SK-N-SH (cell line): ENCODE measurements around the gene TMEM254. TPM values are rescaled to one million over a fixed set of nuclear protein-coding genes. Genes with fewer than 3 reads are reported as not detected.

ENCODE experiments used
- CTCF ChIA-PET: fragments of 300-600, 350-600 bp; formaldehyde crosslinking; extraction: SDS; loops from one replicate; lab custom pipeline; 2021; lab: Yijun Ruan, JAX
- POLR2A ChIA-PET: fragments of 350-600 bp; sonication (Branson Sonifier 250); formaldehyde crosslinking; extraction: SDS; loops from one replicate; lab custom pipeline; 2020; ENCODE audit warnings: antibody characterized with exemption, inconsistent platforms; lab: Yijun Ruan, JAX
- DNase-seq: peaks from one replicate; pipeline ENCODE4 v3.0.0; 2012
- H2AFZ ChIP-seq: fragments of 200-600 bp; sonication (generic); 2 replicates; pipeline ENCODE4 v1.8.1; 2016; ENCODE audit warnings: antibody characterized with exemption, mild to moderate bottlenecking, low read depth
- H3F3A ChIP-seq: fragments of 200-600 bp; sonication (generic); replicated peaks from 2 replicates; pipeline ENCODE3; 2016; ENCODE audit warnings: antibody characterized with exemption, mild to moderate bottlenecking; ENCODE audit not compliant: insufficient read depth
- H3K27ac ChIP-seq, 2 experiments: fragments of 200-500 bp in 1 of 2; fragments of 200-600 bp in 1 of 2; sonication (Bioruptor generic) in 1 of 2; sonication (generic), shearing (Covaris generic) in 1 of 2; 2 replicates each; pipeline versions ENCODE4 v1.5.1 to v1.6.1; 2014 to 2016; ENCODE audit warnings: low read depth in 2 of 2, inconsistent platforms in 1 of 2, low read length in 1 of 2, mild to moderate bottlenecking in 1 of 2, mixed read lengths in 1 of 2
- H3K27me3 ChIP-seq: fragments of 200-600 bp; sonication (generic), shearing (Covaris generic); 2 replicates; pipeline ENCODE4 v1.6.1; 2016; ENCODE audit warnings: mixed run types; ENCODE audit not compliant: insufficient read depth
- H3K36me3 ChIP-seq, 2 experiments: fragments of 200-500 bp in 1 of 2; fragments of 200-600 bp in 1 of 2; sonication (Bioruptor generic) in 1 of 2; sonication (generic) in 1 of 2; replicated peaks in 1 of 2; 2 replicates each; pipeline versions ENCODE3 to v1.5.1; 2014 to 2016; ENCODE audit warnings: low read length in 1 of 2, mild to moderate bottlenecking in 1 of 2; ENCODE audit not compliant: insufficient read depth in 2 of 2, control insufficient read depth in 1 of 2
- H3K4me1 ChIP-seq, 2 experiments: fragments of 200-500 bp in 1 of 2; fragments of 200-600 bp in 1 of 2; sonication (Bioruptor generic) in 1 of 2; sonication (generic), shearing (Covaris generic) in 1 of 2; 2 replicates each; pipeline versions ENCODE4 v1.5.1 to v1.6.1; 2014 to 2016; ENCODE audit warnings: low read depth in 1 of 2, low read length in 1 of 2, mixed run types in 1 of 2; ENCODE audit not compliant: insufficient read depth in 2 of 2, control insufficient read depth in 1 of 2
- H3K4me2 ChIP-seq: fragments of 200-600 bp; sonication (generic), shearing (Covaris generic); 2 replicates; pipeline ENCODE4 v1.6.1; 2017; ENCODE audit warnings: mixed run types
- H3K4me3 ChIP-seq, 2 experiments: fragments of 200-500 bp in 1 of 2; fragments of 200-600 bp in 1 of 2; sonication (Bioruptor generic) in 1 of 2; sonication (generic), shearing (Covaris generic) in 1 of 2; 2 replicates each; pipeline versions ENCODE4 v1.5.1 to v1.8.1; 2014 to 2016; ENCODE audit warnings: low read depth in 2 of 2, inconsistent platforms in 1 of 2, low read length in 1 of 2, mild to moderate bottlenecking in 1 of 2, mixed read lengths in 1 of 2, moderate library complexity in 1 of 2
- H3K79me2 ChIP-seq: fragments of 200-600 bp; sonication (generic); 2 replicates; pipeline ENCODE4 v1.8.1; 2017; ENCODE audit warnings: mild to moderate bottlenecking; ENCODE audit not compliant: insufficient read depth
- H3K9ac ChIP-seq: fragments of 200-600 bp; sonication (generic); 2 replicates; pipeline ENCODE4 v1.6.1; 2017; ENCODE audit warnings: mixed run types
- H3K9me2 ChIP-seq: fragments of 200-600 bp; sonication (generic); 2 replicates; pipeline ENCODE4 v1.6.1; 2017; ENCODE audit warnings: mixed run types
- H3K9me3 ChIP-seq: fragments of 200-600 bp; sonication (generic); 2 replicates; pipeline ENCODE4 v1.6.1; 2017; ENCODE audit warnings: mixed run types, mild to moderate bottlenecking, moderate library complexity
- H4K20me1 ChIP-seq: fragments of 200-600 bp; sonication (generic); 2 replicates; pipeline ENCODE4 v1.6.1; 2017; ENCODE audit warnings: mild to moderate bottlenecking, mixed run types; ENCODE audit not compliant: insufficient read depth
- FOXJ3 ChIP-seq: sonication (generic); formaldehyde crosslinking; IDR thresholded peaks from 2 replicates; pipeline ENCODE4 v1.5.1; 2020; ENCODE audit warnings: mild to moderate bottlenecking, missing genetic modification reagents
- JUND ChIP-seq: IDR thresholded peaks from 2 replicates; pipeline ENCODE4 v1.4.0; 2012
- MEF2A ChIP-seq: IDR thresholded peaks from 2 replicates; pipeline ENCODE4 v1.4.0; 2012; ENCODE audit warnings: low read depth, borderline replicate concordance
- NFIC ChIP-seq: IDR thresholded peaks from 2 replicates; pipeline ENCODE4 v1.4.0; 2012; ENCODE audit warnings: borderline replicate concordance
- POLR2AphosphoS5 ChIP-seq: IDR thresholded peaks from 2 replicates; pipeline ENCODE4 v1.6.1; 2012; ENCODE audit warnings: low read depth, low read length
- WGBS: methylation state at CpG from one replicate; pipeline ENCODE4 v1.1.6; 2017; ENCODE audit warnings: low lambda C conversion rate; 5-methylcytosine and 5-hydroxymethylcytosine counted together
- polyA plus RNA-seq, 3 experiments: library from polyadenylated mRNA; depleted of rRNA; stranded (reverse); fragments of >200 nt; gene quantifications; 2 replicates each; pipeline ENCODE4 v1.2.3, GENCODE V29; 2012
- TF ChIP-seq, protein P1 (sequence below): IDR thresholded peaks from 2 replicates; pipeline ENCODE4 v1.6.1; 2012; ENCODE audit warnings: mild to moderate bottlenecking, low read depth, low read length, moderate library complexity

Gene TMEM254
- polyA plus RNA-seq, 1 of the 3 experiments (the other 2 are of a cell fraction): 20.5 TPM

DNA sequence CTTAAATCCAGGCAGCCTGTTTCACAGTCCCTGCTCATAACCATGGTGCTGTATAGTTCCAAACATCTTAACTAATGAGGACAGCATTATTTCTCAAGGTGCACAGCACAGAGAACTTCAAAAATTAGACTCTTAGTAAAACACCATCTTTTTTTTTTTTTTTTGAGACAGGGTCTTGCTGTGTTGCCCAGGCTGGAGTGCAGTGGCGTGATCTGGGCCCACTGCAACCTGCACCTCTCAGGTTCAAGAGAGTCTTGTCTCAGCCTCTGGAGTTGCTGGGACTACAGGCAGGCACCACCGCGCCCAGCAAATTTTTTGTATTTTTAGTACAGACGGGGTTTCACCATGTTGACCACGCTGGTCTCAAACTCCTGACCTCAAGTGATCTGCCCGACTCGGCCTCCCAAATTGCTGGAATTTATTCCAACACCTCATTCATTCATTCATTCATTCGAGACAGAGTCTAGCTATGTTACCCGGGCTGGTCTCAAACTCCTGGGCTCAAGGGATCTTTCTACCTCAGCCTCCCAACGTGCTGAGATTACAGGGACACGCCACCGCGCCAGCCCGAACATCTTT, 507 bp upstream of the TMEM254 start:
- Histone ChIP-seq H3K79me2 (0 out of 2 replicates have a peak, but pooled peaks cover 8% of the 10 kb centered on the region), H3K4me1 (no peaks in the 10 kb centered on the region; a peak in 1 of 4 replicates), H3K27me3 (no peaks in the 10 kb centered on the region), H3K4me3 (peak overlapping the region; percentile 68 to 93), H3K4me2 (peak overlapping the region; percentile 88), H3K9ac (peak overlapping the region; percentile 88), H3K9me3 (no peaks in the 10 kb centered on the region), H3K27ac (peak overlapping the region; percentile 89 to 91), H3F3A (peaks cover 6% of the 10 kb centered on the region), H3K36me3 (peaks cover 0 to 6% of the 10 kb centered on the region in 2 experiments), H2AFZ (peak overlapping the region; percentile 96), H4K20me1 (no peaks in the 10 kb centered on the region), H3K9me2 (no peaks in the 10 kb centered on the region)
- POLR2A ChIA-PET: no interaction called here
- no peak for DNase-seq
- TF ChIP-seq, protein P1, sequence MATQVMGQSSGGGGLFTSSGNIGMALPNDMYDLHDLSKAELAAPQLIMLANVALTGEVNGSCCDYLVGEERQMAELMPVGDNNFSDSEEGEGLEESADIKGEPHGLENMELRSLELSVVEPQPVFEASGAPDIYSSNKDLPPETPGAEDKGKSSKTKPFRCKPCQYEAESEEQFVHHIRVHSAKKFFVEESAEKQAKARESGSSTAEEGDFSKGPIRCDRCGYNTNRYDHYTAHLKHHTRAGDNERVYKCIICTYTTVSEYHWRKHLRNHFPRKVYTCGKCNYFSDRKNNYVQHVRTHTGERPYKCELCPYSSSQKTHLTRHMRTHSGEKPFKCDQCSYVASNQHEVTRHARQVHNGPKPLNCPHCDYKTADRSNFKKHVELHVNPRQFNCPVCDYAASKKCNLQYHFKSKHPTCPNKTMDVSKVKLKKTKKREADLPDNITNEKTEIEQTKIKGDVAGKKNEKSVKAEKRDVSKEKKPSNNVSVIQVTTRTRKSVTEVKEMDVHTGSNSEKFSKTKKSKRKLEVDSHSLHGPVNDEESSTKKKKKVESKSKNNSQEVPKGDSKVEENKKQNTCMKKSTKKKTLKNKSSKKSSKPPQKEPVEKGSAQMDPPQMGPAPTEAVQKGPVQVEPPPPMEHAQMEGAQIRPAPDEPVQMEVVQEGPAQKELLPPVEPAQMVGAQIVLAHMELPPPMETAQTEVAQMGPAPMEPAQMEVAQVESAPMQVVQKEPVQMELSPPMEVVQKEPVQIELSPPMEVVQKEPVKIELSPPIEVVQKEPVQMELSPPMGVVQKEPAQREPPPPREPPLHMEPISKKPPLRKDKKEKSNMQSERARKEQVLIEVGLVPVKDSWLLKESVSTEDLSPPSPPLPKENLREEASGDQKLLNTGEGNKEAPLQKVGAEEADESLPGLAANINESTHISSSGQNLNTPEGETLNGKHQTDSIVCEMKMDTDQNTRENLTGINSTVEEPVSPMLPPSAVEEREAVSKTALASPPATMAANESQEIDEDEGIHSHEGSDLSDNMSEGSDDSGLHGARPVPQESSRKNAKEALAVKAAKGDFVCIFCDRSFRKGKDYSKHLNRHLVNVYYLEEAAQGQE: no peak
- TF ChIP-seq FOXJ3 (no peak), JUND (no peak)
- CTCF ChIA-PET: no interaction called here
- 48% methylated on average over 14 of the region's 14 CpGs for WGBS

- H3K27me3 ChIP-seq: no peaks in the 10 kb centered on the region
- POLR2A ChIA-PET: no interaction called here
- TF ChIP-seq MEF2A (no peak), POLR2AphosphoS5 (0 out of 2 replicates have a peak, but pooled peaks have one; percentile 23)
- peaks cover 0 to 6% of the 10 kb centered on the region in 2 experiments for H3K36me3 ChIP-seq
- no peaks in the 10 kb centered on the region for H3K9me3 ChIP-seq
- DNase-seq: no peak
- no peaks in the 10 kb centered on the region for H3K9me2 ChIP-seq
- H2AFZ ChIP-seq: peak overlapping the region; percentile 99
- H3K4me2 ChIP-seq: peak overlapping the region; percentile 88
- 0 out of 2 replicates have a peak, but pooled peaks cover 8% of the 10 kb centered on the region for H3K79me2 ChIP-seq
- peak overlapping the region; percentile 88 for H3K9ac ChIP-seq
- no peaks in the 10 kb centered on the region; a peak in 1 of 4 replicates for H3K4me1 ChIP-seq
- H3K4me3 ChIP-seq: peak overlapping the region; percentile 68 to 93
- H3F3A ChIP-seq: peaks cover 6% of the 10 kb centered on the region
- WGBS: under 1% methylated on average over 12 of the region's 12 CpGs
- peak overlapping the region in 1 of 2 experiments; percentile 91; a peak in 3 of 4 replicates for H3K27ac ChIP-seq
- H4K20me1 ChIP-seq: no peaks in the 10 kb centered on the region
- CTCF ChIA-PET: interaction anchor here (0.8 to 1.1 kb wide), 2 partner anchors 17 to 21 kb away, joined by 3 to 4 read pairs; no protein-coding TSS in a partner anchor
Measured at GRCh38 chr10:80079312-80079719, 851 bp downstream of the TMEM254 start.

DNA sequence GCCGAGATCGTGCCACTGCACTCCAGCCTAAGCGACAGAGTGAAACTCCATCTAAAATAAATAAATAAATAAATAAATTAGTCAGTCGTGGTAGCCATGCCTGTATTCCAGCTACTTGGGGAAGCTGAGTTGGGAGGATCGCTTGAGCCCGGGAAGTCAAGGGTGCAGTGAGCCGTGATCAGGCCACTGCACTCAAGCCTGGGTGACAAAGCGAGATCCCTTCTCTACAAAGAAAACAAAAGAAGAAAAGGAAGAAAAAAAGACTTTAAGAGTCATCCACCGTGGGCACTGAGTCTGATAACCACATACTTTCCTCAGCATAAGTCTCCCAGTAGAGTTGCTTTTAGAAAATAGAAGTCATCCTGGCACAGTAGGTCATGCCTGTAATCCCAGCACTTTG, 2.6 kb downstream of the TMEM254 start:
- peaks cover 6% of the 10 kb centered on the region for H3F3A ChIP-seq
- no peaks in the 10 kb centered on the region for H3K27me3 ChIP-seq
- peaks cover 0 to 6% of the 10 kb centered on the region in 2 experiments for H3K36me3 ChIP-seq
- ChIA-PET POLR2A (no interaction called here), CTCF (interaction anchor here (1.5 kb wide), 1 partner anchor 22 kb away, joined by 6 read pairs; no protein-coding TSS in a partner anchor)
- no peaks in the 10 kb centered on the region for H4K20me1 ChIP-seq
- no peaks in the 10 kb centered on the region; a peak in 1 of 4 replicates for H3K4me1 ChIP-seq
- no peak overlapping the region for H3K27ac ChIP-seq
- 92% methylated on average over 9 of the region's 9 CpGs for WGBS
- H3K9me2 ChIP-seq: no peaks in the 10 kb centered on the region
- no peak for DNase-seq
- 0 out of 2 replicates have a peak, but pooled peaks cover 8% of the 10 kb centered on the region for H3K79me2 ChIP-seq
- TF ChIP-seq NFIC: no peak
- no peak overlapping the region for H3K9ac ChIP-seq
- H3K9me3 ChIP-seq: no peaks in the 10 kb centered on the region
- H3K4me3 ChIP-seq: no peak overlapping the region
- H3K4me2 ChIP-seq: no peak overlapping the region
- H2AFZ ChIP-seq: no peak overlapping the region
